LNCaP clone FGC (cell line): Measurements from ENCODE around the gene STRN.
A peak's percentile ranks its signal among the peaks of the same experiment; 100 is the strongest.

Source experiments
- DNase-seq: peaks from one replicate; pipeline ENCODE4 v3.0.0-alpha.2; 2011; ENCODE audit warnings: low read depth
- H3K4me3 ChIP-seq: 2 replicates; pipeline ENCODE4 v1.5.1; 2011; ENCODE audit warnings: mild to moderate bottlenecking, low read depth, low read length, control low read depth
- CTCF ChIP-seq: IDR thresholded peaks from 2 replicates; pipeline ENCODE4 v1.5.1; 2012; ENCODE audit warnings: mild to moderate bottlenecking; ENCODE audit not compliant: control insufficient read depth, insufficient read depth; ENCODE audit errors: extremely low read depth

STRN gene

GRCh38 chr2:36973320-36973719, 7.0 kb upstream of the STRN start:
- no peak for TF ChIP-seq CTCF
- no peak overlapping the region for H3K4me3 ChIP-seq
- no peak for DNase-seq

- TF ChIP-seq CTCF: no peak
- DNase-seq: no peak
- no peak overlapping the region for H3K4me3 ChIP-seq
These were observed 5.7 kb upstream of the STRN start for GRCh38 chr2:36971990-36972389.

- no peak for TF ChIP-seq CTCF
- H3K4me3 ChIP-seq: peak overlapping the region; percentile 58
- DNase-seq: peak; percentile 91
These were observed 1.0 kb upstream of the STRN start for GRCh38 chr2:36967236-36967876.

- TF ChIP-seq CTCF: no peak
- DNase-seq: no peak
- peak overlapping the region; percentile 62 for H3K4me3 ChIP-seq
These were observed 476 bp downstream of the STRN start for GRCh38 chr2:36965751-36966369.

- DNase-seq: no peak
- no peak for TF ChIP-seq CTCF
- H3K4me3 ChIP-seq: peak overlapping the region; percentile 62
These were observed 1.1 kb downstream of the STRN start for GRCh38 chr2:36965206-36965605.

GRCh38 chr2:36964496-36965058, 1.8 kb downstream of the STRN start:
- H3K4me3 ChIP-seq: no peak overlapping the region; the same call in 1 of the 2 replicates
- DNase-seq: no peak
- no peak for TF ChIP-seq CTCF
